Activated CD4-positive, CD25-positive, alpha-beta regulatory T cell treated with anti-CD3 and anti-CD28 coated beads, Interleukin-2, amount 50 U/mL, for 24 hours (primary cell): Measurements from ENCODE around the gene MPST.
"Not testable (repeated sequence)": the region's sequence is repeated elsewhere in the genome, so short reads cannot be mapped to it uniquely, and the experiment has no call there.

Source experiments
- ATAC-seq, 2 donors: fragments of 150-1000 bp; cut with Tn5 transposase; one replicate each; pipeline ENCODE4 v1.10.0; 2021; ENCODE audit warnings: mild to moderate bottlenecking in 1 of 2, moderate library complexity in 1 of 2

The MPST gene

GRCh38 chr22:37062702-37063381 lies 43.3 kb downstream of the MPST start:
- ATAC-seq: no peak

- no peak for ATAC-seq
Observed at GRCh38 chr22:37063431-37064420, 44.2 kb downstream of the MPST start.

GRCh38 chr22:37064553-37064952 lies 45.0 kb downstream of the MPST start:
- no peak for ATAC-seq

- no peak for ATAC-seq
Observed at GRCh38 chr22:37065180-37065579, 45.6 kb downstream of the MPST start.

- no peak for ATAC-seq
Observed at GRCh38 chr22:37065961-37066360, 46.4 kb downstream of the MPST start.

- ATAC-seq: no peak
Observed at GRCh38 chr22:37067428-37067827, 47.9 kb downstream of the MPST start.

- ATAC-seq: no peak
Observed at GRCh38 chr22:37068859-37069258, 49.3 kb downstream of the MPST start.

GRCh38 chr22:37069319-37069718 lies 49.8 kb downstream of the MPST start:
- ATAC-seq: no peak

- ATAC-seq: no peak
Observed at GRCh38 chr22:37069719-37070118, 50.2 kb downstream of the MPST start.

GRCh38 chr22:37070334-37070733 lies 50.8 kb downstream of the MPST start:
- ATAC-seq: no peak

GRCh38 chr22:37070744-37071143 lies 51.2 kb downstream of the MPST start:
- no peak for ATAC-seq

- ATAC-seq: not testable (repeated sequence)
Observed at GRCh38 chr22:37071850-37072592, 52.5 kb downstream of the MPST start.

GRCh38 chr22:37072673-37073072 lies 53.1 kb downstream of the MPST start:
- no peak for ATAC-seq

- no peak for ATAC-seq
Observed at GRCh38 chr22:37074537-37074936, 55.0 kb downstream of the MPST start.

GRCh38 chr22:37075046-37075445 lies 55.5 kb downstream of the MPST start:
- ATAC-seq: no peak

GRCh38 chr22:37075822-37076433 lies 56.4 kb downstream of the MPST start:
- no peak for ATAC-seq

GRCh38 chr22:37077802-37078448 lies 58.4 kb downstream of the MPST start:
- peak; percentile 24 to 25 for ATAC-seq

- ATAC-seq: no peak
Observed at GRCh38 chr22:37079158-37079557, 59.6 kb downstream of the MPST start.
